Nephron (organoid): Measurements from ENCODE around the gene CTDSPL2.
"Not testable (repeated sequence)": the region's sequence is repeated elsewhere in the genome, so short reads cannot be mapped to it uniquely, and the experiment has no call there.

ENCODE experiments used
- H3K27ac Mint-ChIP-seq, 3 experiments: 2 replicates each; pipeline ENCODE4 v1.8.0; 2020; ENCODE audit warnings: mixed read lengths in 3 of 3, mild to moderate bottlenecking in 2 of 3, moderate library complexity in 1 of 3
- H3K27me3 Mint-ChIP-seq: 2 replicates; pipeline ENCODE4 v1.8.0; 2021; ENCODE audit warnings: low read depth, mild to moderate bottlenecking, moderate library complexity, mixed read lengths
- H3K36me3 Mint-ChIP-seq: 2 replicates; pipeline ENCODE4 v1.8.0; 2020; ENCODE audit warnings: low read depth, mixed read lengths
- H3K4me1 Mint-ChIP-seq: 2 replicates; pipeline ENCODE4 v1.8.0; 2020; ENCODE audit warnings: mixed read lengths
- H3K4me3 Mint-ChIP-seq, 3 experiments: 2 replicates each; pipeline ENCODE4 v1.8.0; 2020; ENCODE audit warnings: mild to moderate bottlenecking in 3 of 3, mixed read lengths in 3 of 3, moderate library complexity in 2 of 3
- H3K9me3 Mint-ChIP-seq: 2 replicates; pipeline ENCODE4 v1.8.0; 2020; ENCODE audit warnings: mixed read lengths
- TF ChIP-seq, protein P1 (sequence below), 3 experiments: fragments of 200-600 bp; sonication (generic); IDR thresholded peaks; one replicate each; pipeline ENCODE4 v1.5.0; 2021; ENCODE audit warnings: antibody characterized with exemption in 3 of 3; ENCODE audit not compliant: unreplicated experiment in 3 of 3

CTDSPL2 gene

DNA sequence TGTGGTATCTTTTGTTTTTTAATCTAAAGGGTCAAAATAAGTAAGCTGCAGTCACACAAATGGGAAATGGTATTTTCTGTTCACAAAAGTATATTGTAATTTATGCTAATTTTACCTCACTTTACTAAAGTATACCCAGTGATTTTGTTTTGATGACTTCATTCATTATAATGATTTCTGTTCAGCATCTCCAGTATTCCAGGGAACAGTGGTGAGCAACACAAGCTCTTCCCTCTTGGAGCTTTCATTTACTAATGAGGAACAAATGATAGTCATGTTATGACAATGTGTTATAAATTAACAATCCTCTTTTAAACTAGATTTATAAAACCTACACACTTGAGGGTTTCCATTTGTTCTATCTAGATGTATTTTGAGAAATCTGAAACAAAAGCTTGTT, 89.0 kb downstream of the CTDSPL2 start:
- peaks cover 37% of the 10 kb centered on the region for H3K36me3 Mint-ChIP-seq
- H3K27ac Mint-ChIP-seq: no peak overlapping the region
- TF ChIP-seq, protein P1, sequence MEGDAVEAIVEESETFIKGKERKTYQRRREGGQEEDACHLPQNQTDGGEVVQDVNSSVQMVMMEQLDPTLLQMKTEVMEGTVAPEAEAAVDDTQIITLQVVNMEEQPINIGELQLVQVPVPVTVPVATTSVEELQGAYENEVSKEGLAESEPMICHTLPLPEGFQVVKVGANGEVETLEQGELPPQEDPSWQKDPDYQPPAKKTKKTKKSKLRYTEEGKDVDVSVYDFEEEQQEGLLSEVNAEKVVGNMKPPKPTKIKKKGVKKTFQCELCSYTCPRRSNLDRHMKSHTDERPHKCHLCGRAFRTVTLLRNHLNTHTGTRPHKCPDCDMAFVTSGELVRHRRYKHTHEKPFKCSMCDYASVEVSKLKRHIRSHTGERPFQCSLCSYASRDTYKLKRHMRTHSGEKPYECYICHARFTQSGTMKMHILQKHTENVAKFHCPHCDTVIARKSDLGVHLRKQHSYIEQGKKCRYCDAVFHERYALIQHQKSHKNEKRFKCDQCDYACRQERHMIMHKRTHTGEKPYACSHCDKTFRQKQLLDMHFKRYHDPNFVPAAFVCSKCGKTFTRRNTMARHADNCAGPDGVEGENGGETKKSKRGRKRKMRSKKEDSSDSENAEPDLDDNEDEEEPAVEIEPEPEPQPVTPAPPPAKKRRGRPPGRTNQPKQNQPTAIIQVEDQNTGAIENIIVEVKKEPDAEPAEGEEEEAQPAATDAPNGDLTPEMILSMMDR (IDR thresholded peaks at IDR 0.05; ENCODE audit: unreplicated experiment in 3 of 3): no peak
- no peaks in the 10 kb centered on the region for H3K4me1 Mint-ChIP-seq
- no peaks in the 10 kb centered on the region for H3K27me3 Mint-ChIP-seq
- no peak overlapping the region for H3K4me3 Mint-ChIP-seq
- no peaks in the 10 kb centered on the region for H3K9me3 Mint-ChIP-seq

DNA sequence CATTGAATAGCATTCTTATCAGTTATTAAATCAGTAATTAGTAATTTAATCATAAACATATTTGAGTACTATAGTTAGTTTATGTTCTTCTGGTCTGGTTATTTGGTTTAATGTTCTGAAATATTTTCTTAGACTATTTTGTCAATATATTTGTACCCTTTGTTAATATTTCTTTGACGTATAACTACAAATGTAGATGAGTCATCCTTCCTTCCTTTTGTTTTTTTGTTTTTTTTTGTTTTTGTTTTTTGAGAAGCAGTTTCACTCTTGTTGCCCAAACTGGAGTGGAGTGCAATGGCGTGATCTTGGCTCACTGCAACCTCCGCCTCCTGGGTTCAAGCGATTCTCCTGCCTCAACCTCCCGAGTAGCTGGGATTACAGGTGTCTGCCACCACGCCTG, 92.1 kb downstream of the CTDSPL2 start:
- TF ChIP-seq, protein P1 (IDR thresholded peaks at IDR 0.05; ENCODE audit: unreplicated experiment in 3 of 3): no peak
- no peaks in the 10 kb centered on the region for H3K9me3 Mint-ChIP-seq
- peaks cover 54% of the 10 kb centered on the region for H3K36me3 Mint-ChIP-seq
- H3K4me1 Mint-ChIP-seq: no peaks in the 10 kb centered on the region
- H3K27me3 Mint-ChIP-seq: no peaks in the 10 kb centered on the region
- H3K27ac Mint-ChIP-seq: no peak overlapping the region
- H3K4me3 Mint-ChIP-seq: no peak overlapping the region

DNA sequence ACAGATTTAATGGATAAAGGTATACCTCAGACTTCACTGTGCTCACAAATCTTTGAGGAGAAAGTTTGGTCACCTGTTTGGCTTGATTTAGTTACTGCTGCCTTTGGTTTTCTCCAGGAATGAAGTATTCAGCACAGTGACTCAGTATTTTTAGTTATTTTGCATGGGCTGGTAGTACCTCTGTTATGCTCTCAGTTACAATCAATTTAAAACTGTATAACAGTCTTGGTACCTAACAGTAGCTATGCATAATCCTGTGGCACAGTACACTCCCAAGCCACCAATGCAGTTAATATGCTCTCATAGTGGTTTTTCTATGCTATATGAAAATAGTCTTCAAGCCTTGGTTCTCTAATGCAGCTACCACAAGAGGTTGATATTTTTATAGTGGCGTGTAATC, 97.6 kb downstream of the CTDSPL2 start:
- Mint-ChIP-seq H3K4me1 (no peaks in the 10 kb centered on the region), H3K4me3 (no peak overlapping the region), H3K27ac (no peak overlapping the region), H3K36me3 (peaks cover 30% of the 10 kb centered on the region), H3K27me3 (no peaks in the 10 kb centered on the region), H3K9me3 (no peaks in the 10 kb centered on the region)
- TF ChIP-seq, protein P1 (IDR thresholded peaks at IDR 0.05; ENCODE audit: unreplicated experiment in 3 of 3): no peak

DNA sequence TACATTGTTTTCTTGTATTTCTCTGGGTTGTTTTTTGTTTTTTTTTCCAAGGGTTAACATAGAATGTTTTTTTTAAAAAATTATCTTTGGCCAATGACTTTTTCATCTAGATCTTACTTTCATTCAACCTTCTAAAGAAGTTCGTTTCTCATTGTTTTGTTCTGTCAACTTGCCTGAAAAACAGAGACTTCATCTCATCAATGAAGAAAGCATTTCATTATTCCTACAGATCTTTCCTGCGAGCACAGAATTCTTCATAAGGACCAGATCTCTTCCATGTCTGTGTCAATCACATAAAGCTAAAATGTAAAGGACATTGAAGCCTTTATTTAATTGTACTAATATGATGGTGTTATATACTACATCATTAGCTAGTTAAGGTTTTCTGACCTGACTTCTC, 99.8 kb downstream of the CTDSPL2 start:
- Mint-ChIP-seq H3K9me3 (no peaks in the 10 kb centered on the region), H3K4me1 (no peaks in the 10 kb centered on the region), H3K4me3 (no peak overlapping the region), H3K27ac (peak overlapping the region in 1 of 3 experiments; percentile 14), H3K27me3 (no peaks in the 10 kb centered on the region), H3K36me3 (peaks cover 19% of the 10 kb centered on the region)
- TF ChIP-seq, protein P1 (IDR thresholded peaks at IDR 0.05; ENCODE audit: unreplicated experiment in 3 of 3): no peak

DNA sequence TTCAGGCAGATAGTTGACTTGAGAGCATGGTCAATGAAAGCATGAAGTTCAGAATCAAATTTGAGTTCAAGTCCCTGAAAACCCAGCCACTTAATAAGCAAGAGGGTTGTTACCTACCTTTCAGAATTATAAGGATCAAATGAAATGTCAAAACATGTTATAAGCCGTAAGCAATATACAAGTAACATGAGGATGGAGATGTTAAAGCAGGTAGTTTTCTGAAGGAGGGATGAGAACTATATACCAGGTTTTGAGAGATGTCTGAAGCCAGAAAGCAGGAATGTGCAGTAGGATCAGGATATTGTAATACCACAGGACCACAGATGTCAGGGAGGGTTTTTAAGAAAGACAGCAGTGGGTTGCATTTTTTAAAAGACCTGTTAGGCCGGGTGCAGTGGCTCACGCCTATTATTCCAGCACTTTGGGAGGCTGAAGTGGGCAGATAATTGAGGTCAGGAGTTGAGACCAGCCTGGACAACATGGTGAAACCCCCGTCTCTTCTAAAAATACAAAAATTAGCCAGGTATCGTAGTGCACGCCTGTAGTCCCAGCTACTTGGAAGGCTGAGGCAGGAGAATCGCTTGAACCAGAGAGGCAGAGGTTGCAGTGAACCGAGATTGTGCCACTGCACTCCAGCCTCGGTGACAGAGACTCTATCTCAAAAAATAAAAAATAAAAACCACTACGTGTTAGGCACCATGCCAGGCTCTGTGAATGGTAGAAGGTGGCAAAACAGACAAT, 102.6 kb downstream of the CTDSPL2 start:
- H3K9me3 Mint-ChIP-seq: no peaks in the 10 kb centered on the region
- peaks cover 1% of the 10 kb centered on the region for H3K4me1 Mint-ChIP-seq
- H3K4me3 Mint-ChIP-seq: no peak overlapping the region
- TF ChIP-seq, protein P1 (IDR thresholded peaks at IDR 0.05; ENCODE audit: unreplicated experiment in 3 of 3): no peak
- H3K27me3 Mint-ChIP-seq: no peaks in the 10 kb centered on the region
- H3K36me3 Mint-ChIP-seq: peaks cover 4% of the 10 kb centered on the region
- peak overlapping the region in 2 of 3 experiments; percentile 16 to 31 for H3K27ac Mint-ChIP-seq

DNA sequence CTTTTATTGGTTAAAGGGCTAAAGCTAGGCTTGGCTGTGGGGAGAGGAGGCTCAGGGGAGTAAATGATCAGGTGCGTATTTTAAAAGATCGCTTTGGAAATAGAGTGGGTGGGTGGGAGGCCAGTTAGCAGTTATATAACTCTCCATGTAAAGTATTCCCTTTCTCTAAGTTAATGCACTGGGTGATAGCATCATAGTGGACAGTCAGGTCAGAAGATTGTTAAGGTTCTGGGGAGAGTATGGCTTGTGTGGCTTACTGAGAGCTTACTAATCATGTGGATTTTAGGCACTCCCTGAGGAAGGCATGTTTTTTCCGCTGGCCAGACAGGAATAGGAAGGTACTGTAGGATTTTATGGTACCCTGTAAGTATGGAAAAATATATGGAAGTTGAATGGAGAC, 103.2 kb downstream of the CTDSPL2 start:
- Mint-ChIP-seq H3K4me1 (peaks cover 6% of the 10 kb centered on the region), H3K4me3 (peak overlapping the region in 1 of 3 experiments; percentile 15), H3K27ac (peak overlapping the region in 2 of 3 experiments; percentile 1 to 3), H3K27me3 (no peaks in the 10 kb centered on the region), H3K36me3 (peaks cover 4% of the 10 kb centered on the region), H3K9me3 (no peaks in the 10 kb centered on the region)
- TF ChIP-seq, protein P1 (IDR thresholded peaks at IDR 0.05; ENCODE audit: unreplicated experiment in 3 of 3): no peak

DNA sequence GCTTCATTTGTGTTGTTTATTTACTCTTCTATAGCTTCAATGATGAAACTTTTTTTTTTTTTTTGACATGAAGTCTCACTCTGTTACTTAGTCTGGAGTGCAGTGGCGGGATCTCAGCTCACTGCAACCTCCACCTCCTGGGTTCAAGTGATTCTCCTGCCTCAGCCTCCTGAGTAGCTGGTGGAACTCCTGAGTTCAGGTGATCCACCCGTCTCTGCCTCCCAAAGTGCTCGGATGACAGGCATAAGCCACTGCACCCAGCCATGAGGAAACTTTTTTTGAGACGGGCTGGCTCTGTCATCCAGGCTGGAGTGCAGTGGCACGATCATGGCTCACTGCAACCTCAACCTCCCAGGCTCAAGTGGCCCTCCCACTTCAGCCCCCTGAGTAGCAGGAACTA, 104.8 kb downstream of the CTDSPL2 start:
- H3K27ac Mint-ChIP-seq, H3K9me3 Mint-ChIP-seq, H3K4me3 Mint-ChIP-seq, H3K36me3 Mint-ChIP-seq, H3K27me3 Mint-ChIP-seq: not testable (repeated sequence)
- H3K4me1 Mint-ChIP-seq: peaks cover 12% of the 10 kb centered on the region
